DND-41 (cell line): ENCODE measurements around the gene PPDPF.
A peak's percentile ranks its signal among the peaks of the same experiment; 100 is the strongest.

Experiments used
- ATAC-seq: fragments of 200-7000 bp; cut with Tn5 transposase; 3 replicates; pipeline ENCODE4 v1.9.1; 2021; ENCODE audit warnings: low read depth; ENCODE audit not compliant: insufficient read depth
- DNase-seq: peaks from one replicate; pipeline ENCODE4 v3.0.0-alpha.2; 2020
- H2AFZ ChIP-seq: 2 replicates; pipeline ENCODE4 v1.6.0; 2012; ENCODE audit warnings: low read depth, low read length
- H3K27ac ChIP-seq: 2 replicates; pipeline ENCODE4 v1.5.1; 2012; ENCODE audit warnings: low read length, inconsistent platforms
- H3K27me3 ChIP-seq: fragments of 200-600 bp; sonication (generic); 2 replicates; pipeline ENCODE4 v1.6.0; 2012; ENCODE audit warnings: low read length, mild to moderate bottlenecking, inconsistent platforms; ENCODE audit not compliant: insufficient read depth, poor library complexity
- H3K36me3 ChIP-seq: 2 replicates; pipeline ENCODE4 v1.5.1; 2012; ENCODE audit warnings: low read length, inconsistent platforms; ENCODE audit not compliant: insufficient read depth
- H3K4me1 ChIP-seq: 2 replicates; pipeline ENCODE4 v1.5.1; 2012; ENCODE audit warnings: mild to moderate bottlenecking, low read length; ENCODE audit not compliant: insufficient read depth
- H3K4me2 ChIP-seq: 2 replicates; pipeline ENCODE4 v1.6.0; 2012; ENCODE audit warnings: mild to moderate bottlenecking, moderate library complexity, low read length, inconsistent platforms; ENCODE audit not compliant: insufficient read depth
- H3K4me3 ChIP-seq, 2 experiments: fragments of 200-600 bp in 1 of 2; shearing (Covaris generic) in 1 of 2; 2 replicates each; pipeline ENCODE4 v1.5.1; 2012 to 2016; ENCODE audit warnings: inconsistent platforms in 2 of 2, low read length in 2 of 2, mild to moderate bottlenecking in 2 of 2, low read depth in 1 of 2, moderate library complexity in 1 of 2
- H3K79me2 ChIP-seq: 2 replicates; pipeline ENCODE4 v1.6.0; 2012; ENCODE audit warnings: low read length, inconsistent platforms; ENCODE audit not compliant: insufficient read depth
- H3K9ac ChIP-seq: 2 replicates; pipeline ENCODE4 v1.6.0; 2012; ENCODE audit warnings: low read depth, mild to moderate bottlenecking, inconsistent platforms, low read length, moderate library complexity
- H3K9me3 ChIP-seq: 2 replicates; pipeline ENCODE4 v1.5.1; 2012; ENCODE audit warnings: low read length, moderate library complexity, mild to moderate bottlenecking, inconsistent platforms; ENCODE audit not compliant: insufficient read depth, severe bottlenecking
- H4K20me1 ChIP-seq: 2 replicates; pipeline ENCODE4 v1.6.0; 2012; ENCODE audit warnings: low read length; ENCODE audit not compliant: insufficient read depth
- EZH2 ChIP-seq: IDR thresholded peaks from 3 replicates; pipeline ENCODE4 v1.6.1; 2012; ENCODE audit warnings: borderline replicate concordance, low read depth, mild to moderate bottlenecking, moderate library complexity, low read length, inconsistent platforms; ENCODE audit not compliant: severe bottlenecking
- TF ChIP-seq, protein P1 (sequence below): IDR thresholded peaks from 2 replicates; pipeline ENCODE4 v1.5.1; 2012; ENCODE audit warnings: borderline replicate concordance, low read length, moderate library complexity, mild to moderate bottlenecking; ENCODE audit not compliant: poor library complexity, severe bottlenecking; ENCODE audit errors: extremely low read depth

The PPDPF gene

DNA sequence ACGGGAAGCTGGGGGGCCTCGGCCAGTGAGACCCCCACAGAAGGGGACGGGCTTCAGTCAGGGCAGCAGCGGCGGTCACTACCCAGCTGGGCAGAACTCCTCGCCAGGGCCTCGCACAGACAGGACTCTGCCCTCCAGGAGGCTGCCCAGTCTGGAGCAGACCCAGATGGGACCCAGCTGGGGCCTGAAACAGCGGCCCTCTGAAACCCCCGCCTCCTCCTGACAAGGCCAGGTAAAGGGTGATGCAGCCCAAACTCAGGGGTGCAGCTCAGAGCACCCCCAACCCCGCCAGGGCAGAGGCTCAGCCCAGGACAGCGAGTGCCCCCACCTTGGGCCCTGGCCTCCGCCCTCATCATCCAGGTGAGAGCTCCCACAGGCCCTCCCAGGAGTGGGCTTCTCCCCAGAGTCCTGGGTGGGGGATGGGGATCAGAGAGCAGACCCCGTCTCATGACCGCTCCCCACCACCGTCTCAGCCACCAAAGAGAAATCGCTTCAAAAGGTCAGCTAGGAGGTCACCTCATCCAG lies 23.9 kb upstream of the PPDPF start:
- H3K4me1 ChIP-seq = peaks cover 9% of the 10 kb centered on the region
- no peaks in the 10 kb centered on the region for H3K36me3 ChIP-seq
- TF ChIP-seq EZH2 = no peak
- TF ChIP-seq, protein P1, sequence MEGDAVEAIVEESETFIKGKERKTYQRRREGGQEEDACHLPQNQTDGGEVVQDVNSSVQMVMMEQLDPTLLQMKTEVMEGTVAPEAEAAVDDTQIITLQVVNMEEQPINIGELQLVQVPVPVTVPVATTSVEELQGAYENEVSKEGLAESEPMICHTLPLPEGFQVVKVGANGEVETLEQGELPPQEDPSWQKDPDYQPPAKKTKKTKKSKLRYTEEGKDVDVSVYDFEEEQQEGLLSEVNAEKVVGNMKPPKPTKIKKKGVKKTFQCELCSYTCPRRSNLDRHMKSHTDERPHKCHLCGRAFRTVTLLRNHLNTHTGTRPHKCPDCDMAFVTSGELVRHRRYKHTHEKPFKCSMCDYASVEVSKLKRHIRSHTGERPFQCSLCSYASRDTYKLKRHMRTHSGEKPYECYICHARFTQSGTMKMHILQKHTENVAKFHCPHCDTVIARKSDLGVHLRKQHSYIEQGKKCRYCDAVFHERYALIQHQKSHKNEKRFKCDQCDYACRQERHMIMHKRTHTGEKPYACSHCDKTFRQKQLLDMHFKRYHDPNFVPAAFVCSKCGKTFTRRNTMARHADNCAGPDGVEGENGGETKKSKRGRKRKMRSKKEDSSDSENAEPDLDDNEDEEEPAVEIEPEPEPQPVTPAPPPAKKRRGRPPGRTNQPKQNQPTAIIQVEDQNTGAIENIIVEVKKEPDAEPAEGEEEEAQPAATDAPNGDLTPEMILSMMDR = no peak
- no peaks in the 10 kb centered on the region for H3K79me2 ChIP-seq
- DNase-seq (no peak), ATAC-seq (no peak)
- H3K9ac ChIP-seq = peak overlapping the region; percentile 42; the same call in 1 of the 2 replicates
- H3K27me3 ChIP-seq = no peaks in the 10 kb centered on the region
- no peak overlapping the region for H3K27ac ChIP-seq
- H3K4me3 ChIP-seq = peak overlapping the region in 1 of 2 experiments; percentile 41; a peak in 1 of 4 replicates
- H4K20me1 ChIP-seq = peaks cover 13% of the 10 kb centered on the region; the same call in 1 of the 2 replicates
- H3K4me2 ChIP-seq = peak overlapping the region; percentile 61
- no peaks in the 10 kb centered on the region for H3K9me3 ChIP-seq
- H2AFZ ChIP-seq = peak overlapping the region; percentile 69; the same call in 1 of the 2 replicates

DNA sequence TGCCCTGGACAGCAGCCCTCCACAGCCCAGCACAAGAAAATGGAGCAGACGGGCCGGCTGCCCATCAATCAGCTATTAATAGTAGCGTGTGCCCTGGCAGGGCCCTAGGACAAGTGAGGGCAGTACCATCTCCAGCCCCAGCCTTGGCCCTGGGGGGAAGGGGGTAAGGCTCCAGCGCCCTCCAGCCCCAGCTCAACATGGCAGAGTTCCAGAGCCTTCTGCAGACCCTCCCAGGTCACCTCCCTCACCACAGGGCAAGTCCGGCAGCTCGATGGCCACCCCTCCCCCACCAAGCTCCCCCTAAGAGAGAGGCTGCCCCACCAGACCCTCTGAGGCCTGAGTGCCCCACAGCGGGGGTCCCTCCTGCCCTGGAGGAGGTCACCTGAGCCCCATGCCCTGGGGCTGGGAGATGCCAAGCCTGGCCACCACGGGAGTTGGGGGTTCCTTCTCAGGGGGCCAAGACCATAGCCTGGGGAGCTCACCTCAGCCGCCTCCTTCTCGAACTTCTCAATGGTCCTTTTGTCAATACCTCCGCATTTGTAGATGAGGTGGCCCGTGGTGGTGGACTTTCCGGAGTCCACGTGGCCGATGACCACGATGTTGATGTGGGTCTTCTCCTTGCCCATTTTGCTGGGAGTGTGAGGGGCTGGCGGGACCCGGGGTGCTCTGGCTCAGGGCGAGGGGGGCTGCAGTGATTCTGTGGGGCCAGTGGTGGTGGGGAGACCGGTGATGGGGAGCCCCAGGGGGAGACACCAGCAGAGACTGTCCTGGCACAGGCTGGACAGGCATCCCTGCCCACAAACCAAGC lies 23.2 kb upstream of the PPDPF start:
- Histone ChIP-seq H3K4me1 (peaks cover 9% of the 10 kb centered on the region), H3K9me3 (no peaks in the 10 kb centered on the region), H3K27me3 (no peaks in the 10 kb centered on the region), H3K9ac (no peak overlapping the region), H3K79me2 (no peaks in the 10 kb centered on the region), H3K27ac (no peak overlapping the region), H2AFZ (no peak overlapping the region), H3K4me2 (no peak overlapping the region), H4K20me1 (peaks cover 13% of the 10 kb centered on the region; the same call in 1 of the 2 replicates), H3K36me3 (no peaks in the 10 kb centered on the region), H3K4me3 (no peak overlapping the region)
- no peak for TF ChIP-seq EZH2
- TF ChIP-seq, protein P1 = no peak
- no peak for DNase-seq
- ATAC-seq = no peak

DNA sequence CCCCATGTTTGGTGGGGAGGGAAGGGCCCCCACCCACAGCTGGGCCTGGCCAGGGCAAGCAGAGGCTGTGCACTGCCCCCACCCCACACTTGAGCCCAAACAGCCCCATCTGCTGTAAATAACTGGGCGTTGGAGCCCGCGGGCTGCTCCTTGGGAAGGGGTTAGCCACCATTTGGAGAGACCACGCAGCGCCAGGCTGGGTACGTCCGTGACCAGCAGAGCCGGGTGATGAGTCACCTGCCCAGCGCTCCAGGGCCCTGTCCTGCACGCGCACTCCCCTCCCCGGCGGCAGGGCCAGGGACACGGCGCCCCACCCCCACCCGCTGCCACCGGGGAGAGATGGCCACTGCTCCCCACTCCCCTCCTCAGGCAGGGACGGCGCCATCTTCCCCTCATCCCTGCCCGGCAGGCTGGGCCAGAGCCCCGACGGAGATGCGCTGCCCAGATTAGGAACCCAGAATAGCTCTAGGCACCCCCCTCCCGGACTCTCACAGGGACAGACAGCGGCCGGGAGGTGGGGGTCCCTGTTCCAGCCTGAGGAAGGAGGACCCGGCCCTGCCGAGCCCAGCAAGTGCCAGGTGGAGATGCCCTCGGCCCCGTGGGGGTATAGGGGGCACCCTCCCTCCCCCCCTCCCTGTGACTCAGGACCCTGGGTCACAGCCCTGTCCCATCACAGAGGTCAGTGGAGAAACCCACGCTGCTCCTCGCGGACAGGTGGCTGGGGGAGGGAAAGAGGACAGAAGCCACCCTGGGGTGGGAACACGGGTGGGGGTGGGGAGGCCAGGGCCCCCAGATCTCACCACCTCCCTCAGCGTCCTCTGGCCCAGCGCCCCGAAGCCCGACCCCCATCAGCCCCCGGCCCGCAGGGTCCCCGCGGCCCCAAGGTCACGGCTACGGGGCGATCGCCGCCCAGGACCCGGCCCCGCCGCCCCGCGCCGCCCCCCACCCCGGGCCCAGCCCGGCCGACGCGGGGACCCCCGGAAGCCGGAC lies 22.3 kb upstream of the PPDPF start:
- Histone ChIP-seq H3K4me1 (peaks cover 9% of the 10 kb centered on the region), H3K36me3 (no peaks in the 10 kb centered on the region), H3K79me2 (no peaks in the 10 kb centered on the region), H3K4me2 (no peak overlapping the region), H2AFZ (no peak overlapping the region), H3K9me3 (no peaks in the 10 kb centered on the region), H4K20me1 (peaks cover 13% of the 10 kb centered on the region; the same call in 1 of the 2 replicates), H3K9ac (no peak overlapping the region), H3K4me3 (no peak overlapping the region), H3K27me3 (no peaks in the 10 kb centered on the region), H3K27ac (no peak overlapping the region)
- ATAC-seq (no peak), DNase-seq (no peak)
- TF ChIP-seq, protein P1 = no peak
- TF ChIP-seq EZH2 = no peak
